SU-DHL-6 (cell line): Measurements from ENCODE around the gene DCANP1.

Source experiments
- CTCF ChIP-seq: fragments of 200-600 bp; sonication (generic); IDR thresholded peaks from one replicate; pipeline ENCODE4 v1.5.1; 2017; ENCODE audit warnings: antibody characterized with exemption, mild to moderate bottlenecking, low read length, moderate library complexity; ENCODE audit not compliant: insufficient read depth, poor library complexity, severe bottlenecking
- EZH2phosphoT487 ChIP-seq: fragments of 200-600 bp; sonication (generic), shearing (Covaris generic); conservative IDR thresholded peaks from 2 replicates; pipeline ENCODE4 v1.6.1; 2018; ENCODE audit warnings: mild to moderate bottlenecking, antibody characterized with exemption, low read length, moderate library complexity, mixed read lengths

GRCh38 chr5:135446206-135446605, 942 bp downstream of the DCANP1 start:
- TF ChIP-seq CTCF (no peak), EZH2phosphoT487 (no peak)
